ENCODE results near the gene EYS. TPM values are rescaled to one million over a fixed set of nuclear protein-coding genes. Genes with fewer than 3 reads are reported as not detected.
"Not testable (repeated sequence)": the region's sequence is repeated elsewhere in the genome, so short reads cannot be mapped to it uniquely, and the experiment has no call there.

The EYS gene
- total RNA-seq, 2 donors from 2014 or later: not detected

- Mint-ChIP-seq H3K36me3 (ENCODE audit: insufficient read depth in 2 of 2) (no peaks in the 10 kb centered on the region), H3K27ac (no peak overlapping the region), H3K4me3 (no peak overlapping the region), H3K27me3 (ENCODE audit: low read depth) (no peaks in the 10 kb centered on the region), H3K4me1 (ENCODE audit: low read depth) (no peaks in the 10 kb centered on the region), H3K9me3 (peaks cover 0 to 2% of the 10 kb centered on the region in 2 donors)
- ATAC-seq (replicated peaks in 1 of 2): no peak
- DNase-seq: no peak
Observed at GRCh38 chr6:64489763-64490162, 1217.3 kb downstream of the EYS start.

DNA sequence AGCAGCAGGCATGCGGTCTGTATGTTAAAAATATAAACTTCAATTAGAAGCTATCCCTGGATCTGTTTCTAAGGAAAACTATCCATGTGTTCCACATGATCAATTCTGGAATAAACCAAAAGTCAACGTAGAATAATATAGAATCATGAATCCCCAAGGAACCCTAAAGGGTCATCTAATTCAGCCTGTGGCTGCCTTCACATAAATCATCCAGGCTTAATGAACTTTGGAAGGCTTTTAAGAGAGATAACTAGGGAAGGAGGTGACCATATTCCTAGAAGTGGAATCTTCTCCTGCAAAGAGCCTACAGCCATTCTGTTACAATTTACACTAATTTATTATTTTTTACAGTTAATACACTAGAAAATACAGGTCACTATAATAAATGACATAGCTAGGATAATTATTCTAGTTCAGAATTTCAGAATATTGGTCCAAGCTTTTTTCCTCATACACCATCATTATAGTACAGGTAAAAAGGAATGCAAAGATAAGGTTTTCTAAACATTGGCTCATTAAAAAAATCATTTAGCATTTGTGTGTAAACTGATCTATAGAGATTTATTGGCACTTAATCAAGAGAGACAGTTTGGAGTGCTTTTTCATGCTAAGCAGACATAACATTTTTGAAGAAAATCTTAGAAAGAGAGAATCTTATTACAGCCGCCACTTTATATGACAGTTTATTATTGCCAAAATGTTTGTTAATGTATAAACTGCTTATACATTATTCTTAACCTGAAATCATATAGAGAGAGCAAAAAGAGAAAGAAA lies 1220.3 kb downstream of the EYS start:
- H3K9me3 Mint-ChIP-seq: peaks cover 0 to 4% of the 10 kb centered on the region in 2 donors
- ATAC-seq (replicated peaks in 1 of 2): no peak
- H3K36me3 Mint-ChIP-seq (ENCODE audit: insufficient read depth in 2 of 2): no peaks in the 10 kb centered on the region
- no peak overlapping the region for H3K4me3 Mint-ChIP-seq
- no peak for DNase-seq
- no peak overlapping the region for H3K27ac Mint-ChIP-seq
- no peaks in the 10 kb centered on the region for H3K27me3 Mint-ChIP-seq (ENCODE audit: low read depth)
- H3K4me1 Mint-ChIP-seq (ENCODE audit: low read depth): no peaks in the 10 kb centered on the region

- Mint-ChIP-seq H3K27ac (no peak overlapping the region), H3K4me1 (ENCODE audit: low read depth) (no peaks in the 10 kb centered on the region), H3K27me3 (ENCODE audit: low read depth) (no peaks in the 10 kb centered on the region), H3K4me3 (no peak overlapping the region), H3K9me3 (peaks cover 3 to 4% of the 10 kb centered on the region in 2 donors), H3K36me3 (ENCODE audit: insufficient read depth in 2 of 2) (no peaks in the 10 kb centered on the region)
- no peak for ATAC-seq (replicated peaks in 1 of 2)
- DNase-seq: no peak
Observed at GRCh38 chr6:64483956-64484499, 1223.0 kb downstream of the EYS start.

DNA sequence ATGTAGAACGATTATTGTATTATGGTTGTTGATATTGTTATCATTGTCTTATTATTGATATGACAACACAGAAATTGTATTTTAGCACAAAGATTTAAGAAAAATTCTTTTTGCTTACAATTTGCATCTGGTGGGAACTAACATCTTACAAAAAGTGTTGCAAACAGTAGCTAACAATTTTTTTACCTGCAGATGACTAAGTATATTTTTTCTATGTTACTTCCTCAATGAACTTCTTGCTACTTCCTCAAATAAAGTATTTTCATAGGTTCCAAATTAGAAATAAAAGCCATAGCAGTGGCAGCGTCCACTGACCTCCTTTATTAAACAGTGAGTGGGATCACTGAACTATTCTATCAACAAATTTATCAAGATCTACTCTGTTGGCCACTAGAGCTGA lies 1224.4 kb downstream of the EYS start:
- H3K27me3 Mint-ChIP-seq (ENCODE audit: low read depth): no peaks in the 10 kb centered on the region
- no peak overlapping the region for H3K4me3 Mint-ChIP-seq
- DNase-seq (no peak), ATAC-seq (replicated peaks in 1 of 2) (no peak)
- H3K9me3 Mint-ChIP-seq: peaks cover 3 to 4% of the 10 kb centered on the region in 2 donors
- no peak overlapping the region for H3K27ac Mint-ChIP-seq
- H3K36me3 Mint-ChIP-seq (ENCODE audit: insufficient read depth in 2 of 2): no peaks in the 10 kb centered on the region
- no peaks in the 10 kb centered on the region for H3K4me1 Mint-ChIP-seq (ENCODE audit: low read depth)

GRCh38 chr6:64479134-64479533 lies 1227.9 kb downstream of the EYS start:
- Mint-ChIP-seq H3K27me3 (ENCODE audit: low read depth) (no peaks in the 10 kb centered on the region), H3K9me3 (peaks cover 0 to 4% of the 10 kb centered on the region in 2 donors), H3K36me3 (ENCODE audit: insufficient read depth in 2 of 2) (no peaks in the 10 kb centered on the region), H3K4me3 (no peak overlapping the region), H3K27ac (no peak overlapping the region), H3K4me1 (ENCODE audit: low read depth) (no peaks in the 10 kb centered on the region)
- no peak for DNase-seq
- no peak for ATAC-seq (replicated peaks in 1 of 2)

DNA sequence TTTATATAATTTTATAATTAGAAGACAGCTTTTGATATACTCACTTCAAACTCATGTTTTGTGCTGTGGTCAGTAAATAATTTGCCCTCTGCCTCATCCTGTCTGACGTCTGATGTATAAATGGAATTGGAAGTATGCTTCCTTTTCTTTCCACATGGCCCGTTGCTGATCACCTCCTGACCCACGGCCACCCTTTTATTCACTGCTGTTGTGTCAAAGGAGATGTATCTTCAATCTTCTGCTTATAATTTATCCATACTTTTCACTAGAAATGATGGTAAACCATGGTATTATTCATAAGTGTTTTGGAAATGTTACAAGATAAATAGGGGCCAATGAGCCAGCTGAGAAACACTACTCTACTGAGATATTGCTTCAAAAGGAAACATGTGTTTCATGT lies 1229.6 kb downstream of the EYS start:
- DNase-seq (no peak), ATAC-seq (replicated peaks in 1 of 2) (no peak)
- H3K4me3 Mint-ChIP-seq: no peak overlapping the region
- H3K36me3 Mint-ChIP-seq (ENCODE audit: insufficient read depth in 2 of 2): no peaks in the 10 kb centered on the region
- H3K9me3 Mint-ChIP-seq: peaks cover 0 to 4% of the 10 kb centered on the region in 2 donors
- no peaks in the 10 kb centered on the region for H3K4me1 Mint-ChIP-seq (ENCODE audit: low read depth)
- no peaks in the 10 kb centered on the region for H3K27me3 Mint-ChIP-seq (ENCODE audit: low read depth)
- H3K27ac Mint-ChIP-seq: no peak overlapping the region

- Mint-ChIP-seq H3K27me3 (ENCODE audit: low read depth) (no peaks in the 10 kb centered on the region), H3K4me1 (ENCODE audit: low read depth) (no peaks in the 10 kb centered on the region), H3K27ac (no peak overlapping the region), H3K36me3 (ENCODE audit: insufficient read depth in 2 of 2) (no peaks in the 10 kb centered on the region), H3K9me3 (peaks cover 0 to 4% of the 10 kb centered on the region in 2 donors), H3K4me3 (no peak overlapping the region)
- ATAC-seq (replicated peaks in 1 of 2): no peak
- DNase-seq: no peak
Observed at GRCh38 chr6:64476935-64477334, 1230.1 kb downstream of the EYS start.

- peaks cover 3 to 11% of the 10 kb centered on the region in 2 donors for H3K9me3 Mint-ChIP-seq
- DNase-seq; H3K36me3 Mint-ChIP-seq (ENCODE audit: insufficient read depth in 2 of 2); H3K4me3 Mint-ChIP-seq; H3K27ac Mint-ChIP-seq; H3K27me3 Mint-ChIP-seq (ENCODE audit: low read depth); H3K4me1 Mint-ChIP-seq (ENCODE audit: low read depth); ATAC-seq (replicated peaks in 1 of 2): not testable (repeated sequence)
Observed at GRCh38 chr6:64469405-64469804, 1237.6 kb downstream of the EYS start.

- DNase-seq: no peak
- Mint-ChIP-seq H3K36me3 (ENCODE audit: insufficient read depth in 2 of 2) (peaks cover 0 to 3% of the 10 kb centered on the region in 2 donors), H3K9me3 (peaks cover 4 to 11% of the 10 kb centered on the region in 2 donors), H3K27me3 (ENCODE audit: low read depth) (no peaks in the 10 kb centered on the region), H3K4me3 (no peak overlapping the region), H3K4me1 (ENCODE audit: low read depth) (no peaks in the 10 kb centered on the region), H3K27ac (no peak overlapping the region)
- ATAC-seq (replicated peaks in 1 of 2): no peak
Observed at GRCh38 chr6:64467656-64468055, 1239.4 kb downstream of the EYS start.

DNA sequence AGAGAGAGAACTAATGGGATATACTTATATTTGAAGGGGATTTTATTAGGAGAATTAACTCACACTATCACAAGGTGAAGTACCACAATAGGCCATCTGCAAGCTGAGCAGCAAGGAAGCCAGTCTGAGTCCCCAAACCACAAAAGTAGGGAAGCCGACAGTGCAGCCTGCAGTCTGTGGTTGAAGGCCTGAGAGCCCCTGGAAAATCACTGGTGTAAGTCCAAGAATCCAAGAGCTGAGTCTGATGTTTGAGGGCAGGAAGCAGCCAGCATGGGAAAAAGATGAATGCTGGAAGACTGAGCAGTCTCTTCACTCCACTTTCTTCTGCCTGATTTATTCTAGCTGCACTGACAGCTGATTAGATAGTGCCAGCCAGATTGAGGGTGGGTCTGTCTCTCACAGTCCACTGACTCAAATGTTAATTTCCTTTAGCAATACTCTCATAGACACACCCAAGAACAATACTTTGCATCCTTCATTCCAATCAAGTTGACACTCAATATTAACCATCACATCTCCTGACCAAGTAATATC lies 1247.5 kb downstream of the EYS start:
- no peaks in the 10 kb centered on the region for H3K36me3 Mint-ChIP-seq (ENCODE audit: insufficient read depth in 2 of 2)
- peaks cover 2 to 4% of the 10 kb centered on the region in 2 donors for H3K9me3 Mint-ChIP-seq
- ATAC-seq (replicated peaks in 1 of 2) (no peak), DNase-seq (no peak)
- no peaks in the 10 kb centered on the region for H3K27me3 Mint-ChIP-seq (ENCODE audit: low read depth)
- no peak overlapping the region for H3K4me3 Mint-ChIP-seq
- no peak overlapping the region for H3K27ac Mint-ChIP-seq
- no peaks in the 10 kb centered on the region for H3K4me1 Mint-ChIP-seq (ENCODE audit: low read depth)

DNA sequence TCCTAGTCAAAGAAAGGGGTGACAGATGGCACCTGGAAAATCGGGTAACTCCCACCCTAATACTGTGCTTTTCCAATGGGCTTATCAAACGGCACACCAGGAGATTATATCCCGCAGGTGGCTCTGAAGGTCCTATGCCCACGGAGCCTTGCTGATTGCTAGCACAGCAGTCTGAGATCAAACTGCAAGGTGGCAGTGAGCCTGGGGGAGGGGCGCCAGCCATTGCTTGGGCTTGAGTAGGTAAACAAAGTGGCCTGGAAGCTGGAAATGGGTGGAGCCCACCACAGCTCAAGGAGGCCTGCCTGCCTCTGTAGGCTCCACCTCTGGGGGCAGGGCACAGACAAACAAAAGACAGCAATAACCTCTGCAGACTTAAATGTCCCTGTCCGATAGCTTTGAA lies 1258.9 kb downstream of the EYS start:
- not testable (repeated sequence) for H3K36me3 Mint-ChIP-seq (ENCODE audit: insufficient read depth in 2 of 2); H3K27me3 Mint-ChIP-seq (ENCODE audit: low read depth); H3K4me3 Mint-ChIP-seq; H3K9me3 Mint-ChIP-seq; DNase-seq; H3K27ac Mint-ChIP-seq; H3K4me1 Mint-ChIP-seq (ENCODE audit: low read depth); ATAC-seq (replicated peaks in 1 of 2)

- no peaks in the 10 kb centered on the region for H3K4me1 Mint-ChIP-seq (ENCODE audit: low read depth)
- peaks cover 0 to 2% of the 10 kb centered on the region in 2 donors for H3K36me3 Mint-ChIP-seq (ENCODE audit: insufficient read depth in 2 of 2)
- no peak overlapping the region for H3K4me3 Mint-ChIP-seq
- peaks cover 4 to 8% of the 10 kb centered on the region in 2 donors for H3K9me3 Mint-ChIP-seq
- ATAC-seq (replicated peaks in 1 of 2): no peak
- DNase-seq: no peak
- H3K27me3 Mint-ChIP-seq (ENCODE audit: low read depth): no peaks in the 10 kb centered on the region
- H3K27ac Mint-ChIP-seq: no peak overlapping the region
Observed at GRCh38 chr6:64445038-64445437, 1262.0 kb downstream of the EYS start.

GRCh38 chr6:64439274-64439673 lies 1267.8 kb downstream of the EYS start:
- Mint-ChIP-seq H3K27ac (no peak overlapping the region), H3K4me1 (ENCODE audit: low read depth) (no peaks in the 10 kb centered on the region), H3K36me3 (ENCODE audit: insufficient read depth in 2 of 2) (no peaks in the 10 kb centered on the region), H3K4me3 (no peak overlapping the region), H3K9me3 (peaks cover 2 to 4% of the 10 kb centered on the region in 2 donors), H3K27me3 (ENCODE audit: low read depth) (no peaks in the 10 kb centered on the region)
- no peak for ATAC-seq (replicated peaks in 1 of 2)
- DNase-seq: no peak

All from activated T-cell treated with anti-CD3 and anti-CD28 coated beads, Interleukin-2, amount 50 U/mL, for 72 hours (primary cell).